Activated T-cell treated with anti-CD3 and anti-CD28 coated beads, Interleukin-2, amount 50 U/mL, for 72 hours (primary cell): ENCODE results near the gene GTF3C6. TPM values are rescaled to one million over a fixed set of nuclear protein-coding genes. Genes with fewer than 3 reads are reported as not detected.

Experiments
- ATAC-seq, 2 donors: fragments of 150-1000 bp; cut with Tn5 transposase; replicated peaks in 1 of 2; 2 replicates each; pipeline ENCODE4 v1.10.0; 2021; ENCODE audit warnings: moderate library complexity in 2 of 2, mild to moderate bottlenecking in 1 of 2
- DNase-seq, 2 donors: peaks; one replicate each; pipeline ENCODE4 v3.0.0; 2021 to 2022; ENCODE audit warnings: mixed read lengths in 1 of 2
- H3K27ac Mint-ChIP-seq: one replicate; pipeline ENCODE4 v1.8.0; 2022; ENCODE audit warnings: mild to moderate bottlenecking, moderate library complexity, mixed read lengths
- H3K27me3 Mint-ChIP-seq: one replicate; pipeline ENCODE4 v1.8.0; 2022; ENCODE audit warnings: low read depth, mixed read lengths
- H3K36me3 Mint-ChIP-seq, 2 donors: one replicate each; pipeline ENCODE4 v1.8.0; 2022; ENCODE audit warnings: mixed read lengths in 2 of 2, mild to moderate bottlenecking in 1 of 2; ENCODE audit not compliant: insufficient read depth in 2 of 2
- H3K4me1 Mint-ChIP-seq: one replicate; pipeline ENCODE4 v1.8.0; 2022; ENCODE audit warnings: low read depth, mixed read lengths
- H3K4me3 Mint-ChIP-seq, 2 donors: one replicate each; pipeline ENCODE4 v1.8.0; 2022; ENCODE audit warnings: mild to moderate bottlenecking in 2 of 2, mixed read lengths in 2 of 2, moderate library complexity in 2 of 2
- H3K9me3 Mint-ChIP-seq, 2 donors: one replicate each; pipeline ENCODE4 v1.8.0; 2022; ENCODE audit warnings: mixed read lengths in 2 of 2
- total RNA-seq, 2 donors: library from RNA; stranded (reverse); gene quantifications; one replicate each; pipeline ENCODE4 v1.2.3, GENCODE V29; 2022

The GTF3C6 gene, protein sequence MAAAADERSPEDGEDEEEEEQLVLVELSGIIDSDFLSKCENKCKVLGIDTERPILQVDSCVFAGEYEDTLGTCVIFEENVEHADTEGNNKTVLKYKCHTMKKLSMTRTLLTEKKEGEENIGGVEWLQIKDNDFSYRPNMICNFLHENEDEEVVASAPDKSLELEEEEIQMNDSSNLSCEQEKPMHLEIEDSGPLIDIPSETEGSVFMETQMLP
- total RNA-seq, result 10 to 100 TPM; 62.3 to 67.6 TPM

DNA sequence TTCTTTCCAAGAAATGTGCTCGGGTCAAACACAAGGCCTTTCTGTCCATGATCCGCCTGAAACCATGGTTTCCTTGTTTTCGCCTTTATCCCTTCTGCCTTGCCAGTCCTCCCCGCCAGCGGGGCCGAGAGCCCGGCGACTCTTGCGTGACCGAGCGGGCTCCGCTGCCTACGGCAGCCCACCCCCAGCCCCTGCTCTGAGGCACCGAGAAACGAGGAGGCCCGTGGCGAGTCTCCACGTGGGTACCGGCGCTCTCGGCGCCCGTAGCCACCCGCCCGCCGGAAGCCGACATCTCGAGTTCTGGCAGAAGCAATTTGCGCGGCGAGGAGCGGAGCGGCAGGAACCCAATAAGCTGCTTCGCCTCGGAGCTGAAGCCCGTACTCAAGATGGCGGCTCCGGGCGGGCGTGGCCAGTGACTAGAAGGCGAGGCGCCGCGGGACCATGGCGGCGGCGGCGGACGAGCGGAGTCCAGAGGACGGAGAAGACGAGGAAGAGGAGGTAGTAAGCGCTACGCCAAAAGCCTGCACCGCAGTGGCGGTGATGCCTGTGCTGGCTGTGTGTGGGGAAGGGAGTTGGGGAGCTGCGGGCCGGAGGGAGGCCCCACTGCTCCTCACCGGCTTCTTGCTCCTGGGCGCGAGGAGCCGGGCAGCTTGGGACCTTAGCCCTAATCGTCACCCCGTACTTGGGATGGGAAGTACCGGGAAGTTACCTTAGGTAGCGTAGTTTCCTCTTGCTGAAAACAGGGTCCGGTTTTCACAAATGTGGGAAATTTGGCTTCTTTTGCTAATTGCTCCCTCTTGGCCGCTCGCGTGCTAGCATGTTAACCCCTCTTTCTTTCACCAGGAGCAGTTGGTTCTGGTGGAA lies at the start of gene GTF3C6:
GTF3C6 (plus strand) TSS at position 378 of the 864 bp plus-strand sequence; CDS start at position 442, 64 bp downstream.
- peak; percentile 98 to 99 for ATAC-seq
- Mint-ChIP-seq H3K27ac (peak within 1 kb of the TSS; percentile 98), H3K9me3 (no peaks in the 10 kb centered on the region), H3K4me3 (peak within 1 kb of the TSS; percentile 88 to 98), H3K27me3 (no peaks in the 10 kb centered on the region), H3K36me3 (peaks cover 8 to 18% of the 10 kb centered on the region in 2 donors), H3K4me1 (peaks cover 19% of the 10 kb centered on the region)
- DNase-seq, result peak; percentile 94 to 96

DNA sequence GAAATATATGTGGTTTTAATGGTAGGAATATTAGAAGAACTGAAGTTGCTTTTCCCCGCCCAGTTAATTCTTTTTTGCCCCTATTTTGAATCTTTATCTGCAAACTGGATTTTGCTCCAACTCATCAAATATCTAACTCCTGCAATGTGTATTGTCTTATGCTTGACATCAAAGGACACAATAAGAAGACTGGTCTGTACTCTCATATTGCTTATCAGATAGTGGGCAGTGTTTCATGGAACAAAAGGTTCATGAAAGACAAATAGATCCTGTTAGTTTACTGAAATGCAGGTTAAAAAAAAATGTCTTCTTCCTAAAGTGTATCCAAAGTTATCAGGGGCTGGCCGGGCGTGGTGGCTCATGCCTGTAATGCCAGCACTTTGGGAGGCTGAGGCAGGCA lies 27.7 kb upstream of the GTF3C6 start:
- H3K4me1 Mint-ChIP-seq, result peaks cover 7% of the 10 kb centered on the region
- DNase-seq (no peak), ATAC-seq (no peak)
- no peaks in the 10 kb centered on the region for H3K9me3 Mint-ChIP-seq
- H3K4me3 Mint-ChIP-seq, result no peak overlapping the region
- no peak overlapping the region for H3K27ac Mint-ChIP-seq
- no peaks in the 10 kb centered on the region for H3K27me3 Mint-ChIP-seq
- no peaks in the 10 kb centered on the region for H3K36me3 Mint-ChIP-seq

DNA sequence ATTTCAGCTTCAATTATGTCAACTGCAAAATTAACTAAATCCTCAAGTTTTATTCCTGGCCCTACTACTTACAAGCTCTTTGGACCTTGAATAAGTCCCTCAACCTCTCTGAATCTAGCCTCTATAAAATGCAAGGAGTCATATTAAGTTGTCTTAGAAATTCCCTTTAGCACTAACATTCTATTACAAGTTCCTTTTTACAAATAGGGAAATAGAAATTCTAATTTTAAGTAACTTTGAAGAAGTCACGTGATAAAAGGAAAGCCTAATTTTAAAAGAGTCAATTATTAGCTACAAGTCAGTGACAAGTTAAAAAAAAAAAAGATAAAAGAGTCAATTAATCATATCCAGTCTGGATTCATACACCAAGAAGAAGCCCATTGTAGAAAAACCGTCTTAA lies 24.6 kb upstream of the GTF3C6 start:
- no peak for ATAC-seq
- no peaks in the 10 kb centered on the region for H3K27me3 Mint-ChIP-seq
- H3K27ac Mint-ChIP-seq, result no peak overlapping the region
- DNase-seq, result no peak
- no peaks in the 10 kb centered on the region for H3K36me3 Mint-ChIP-seq
- H3K9me3 Mint-ChIP-seq, result no peaks in the 10 kb centered on the region
- H3K4me3 Mint-ChIP-seq, result no peak overlapping the region
- peaks cover 7% of the 10 kb centered on the region for H3K4me1 Mint-ChIP-seq

DNA sequence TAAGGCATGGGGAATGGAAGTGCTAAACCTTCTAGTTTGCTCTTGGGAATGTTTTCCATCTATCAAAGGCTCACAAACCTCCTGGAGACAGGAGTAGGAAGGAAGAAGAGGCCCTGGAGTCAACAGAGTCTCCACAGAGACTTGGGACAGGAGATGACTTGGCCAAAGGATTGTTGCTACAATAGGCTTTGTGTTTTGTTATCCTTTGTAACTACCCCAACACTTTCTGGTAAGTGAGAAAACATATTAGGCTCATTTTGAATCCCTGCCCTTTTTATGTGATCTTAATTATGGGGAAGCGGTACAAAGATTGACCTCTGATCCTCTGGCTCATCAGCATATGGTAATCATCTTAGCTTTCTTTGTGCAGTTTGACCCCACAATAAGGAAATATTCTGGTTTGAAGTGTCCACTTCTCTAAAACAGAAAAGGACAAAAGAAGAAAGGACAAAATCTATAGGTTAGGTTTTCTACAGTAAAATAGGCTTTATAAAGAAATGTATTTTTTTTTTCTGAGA lies 24.1 kb upstream of the GTF3C6 start:
- H3K4me1 Mint-ChIP-seq, result peaks cover 12% of the 10 kb centered on the region
- no peaks in the 10 kb centered on the region for H3K27me3 Mint-ChIP-seq
- no peaks in the 10 kb centered on the region for H3K36me3 Mint-ChIP-seq
- DNase-seq, result no peak
- no peak overlapping the region for H3K27ac Mint-ChIP-seq
- H3K9me3 Mint-ChIP-seq, result no peaks in the 10 kb centered on the region
- no peak overlapping the region for H3K4me3 Mint-ChIP-seq
- ATAC-seq, result no peak

DNA sequence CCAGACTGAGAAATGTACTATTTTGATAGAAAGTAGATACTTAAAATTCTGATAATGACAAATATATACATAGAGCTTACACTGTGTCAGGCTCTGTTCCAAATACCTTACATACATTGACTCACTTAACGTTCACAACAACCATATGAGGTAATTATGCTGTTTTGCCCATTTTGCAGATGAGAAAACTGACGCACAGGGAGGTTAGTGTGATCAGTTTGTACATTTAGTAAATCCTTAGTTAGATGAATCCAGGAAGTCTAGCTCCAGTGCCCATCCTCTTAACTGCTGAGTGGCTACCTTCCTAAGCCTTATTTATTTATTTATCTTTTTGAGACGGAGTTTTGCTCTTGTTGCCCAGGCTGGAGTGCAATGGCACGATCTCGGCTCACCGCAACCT lies 23.3 kb upstream of the GTF3C6 start:
- no peak overlapping the region for H3K4me3 Mint-ChIP-seq
- peaks cover 9% of the 10 kb centered on the region for H3K4me1 Mint-ChIP-seq
- H3K27me3 Mint-ChIP-seq, result no peaks in the 10 kb centered on the region
- H3K27ac Mint-ChIP-seq, result no peak overlapping the region
- no peaks in the 10 kb centered on the region for H3K36me3 Mint-ChIP-seq
- ATAC-seq (no peak), DNase-seq (no peak)
- no peaks in the 10 kb centered on the region for H3K9me3 Mint-ChIP-seq

DNA sequence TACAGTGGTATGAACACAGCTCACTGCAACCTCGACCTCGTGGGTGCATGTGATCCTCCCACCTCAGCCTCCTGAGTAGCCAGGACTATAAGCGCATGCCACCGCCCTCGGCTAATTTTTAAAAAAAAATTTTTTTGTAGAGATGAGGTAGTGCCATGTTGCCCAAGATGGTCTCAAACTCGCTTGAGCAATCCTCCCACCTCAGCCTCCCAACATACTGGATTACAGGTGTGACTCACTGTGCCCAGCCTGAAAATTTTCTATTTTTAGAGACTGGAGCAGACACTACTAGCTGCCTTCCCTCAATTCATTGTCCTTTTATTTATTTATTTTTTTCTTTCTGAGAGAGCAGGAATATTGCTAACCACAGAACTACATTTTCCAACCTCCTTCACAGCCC lies 20.3 kb upstream of the GTF3C6 start:
- H3K4me1 Mint-ChIP-seq, result peaks cover 6% of the 10 kb centered on the region
- H3K27me3 Mint-ChIP-seq, result no peaks in the 10 kb centered on the region
- H3K9me3 Mint-ChIP-seq, result no peaks in the 10 kb centered on the region
- DNase-seq (no peak), ATAC-seq (no peak)
- no peak overlapping the region for H3K27ac Mint-ChIP-seq
- H3K4me3 Mint-ChIP-seq, result no peak overlapping the region
- H3K36me3 Mint-ChIP-seq, result no peaks in the 10 kb centered on the region

DNA sequence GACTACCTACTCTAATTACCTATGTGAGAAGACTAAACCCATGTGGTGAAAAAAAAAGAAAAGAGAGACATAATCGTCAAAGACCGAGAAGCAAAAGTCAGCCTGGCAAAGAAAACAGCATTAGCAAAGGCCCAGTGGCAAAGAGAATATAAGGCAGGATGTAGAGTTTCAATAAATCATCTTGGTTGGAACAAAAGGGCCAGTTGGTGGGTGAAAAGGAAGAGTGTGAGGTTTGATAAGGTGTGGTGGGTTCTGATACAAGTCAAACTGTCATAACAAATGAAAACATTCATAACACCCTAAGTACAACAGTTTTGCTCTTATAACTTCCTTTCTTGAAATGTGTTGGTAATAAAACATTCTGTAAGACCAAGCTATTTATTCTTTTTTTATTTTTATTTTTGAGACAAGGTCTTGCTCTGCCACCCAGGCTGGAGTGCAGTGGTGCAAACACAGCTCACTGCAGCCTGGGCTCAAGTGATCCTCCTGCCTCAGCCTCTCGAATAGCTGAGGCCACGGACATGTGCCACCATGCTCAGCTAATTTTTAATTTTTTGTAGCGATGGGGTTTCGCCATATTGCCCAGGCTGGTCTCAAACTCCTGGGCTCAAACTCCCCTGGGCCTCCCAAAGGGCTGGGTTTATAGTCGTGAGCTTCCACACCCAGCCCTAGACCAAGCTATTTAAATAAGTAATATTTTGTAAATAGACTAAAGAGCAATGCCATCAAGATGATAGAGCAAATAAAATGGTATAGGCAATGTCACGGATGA lies 18.9 kb upstream of the GTF3C6 start:
- DNase-seq (no peak), ATAC-seq (peak; percentile 44 to 60)
- no peaks in the 10 kb centered on the region for H3K27me3 Mint-ChIP-seq
- H3K36me3 Mint-ChIP-seq, result no peaks in the 10 kb centered on the region
- no peaks in the 10 kb centered on the region for H3K9me3 Mint-ChIP-seq
- H3K4me3 Mint-ChIP-seq, result no peak overlapping the region
- peaks cover 14% of the 10 kb centered on the region for H3K4me1 Mint-ChIP-seq
- H3K27ac Mint-ChIP-seq, result no peak overlapping the region

DNA sequence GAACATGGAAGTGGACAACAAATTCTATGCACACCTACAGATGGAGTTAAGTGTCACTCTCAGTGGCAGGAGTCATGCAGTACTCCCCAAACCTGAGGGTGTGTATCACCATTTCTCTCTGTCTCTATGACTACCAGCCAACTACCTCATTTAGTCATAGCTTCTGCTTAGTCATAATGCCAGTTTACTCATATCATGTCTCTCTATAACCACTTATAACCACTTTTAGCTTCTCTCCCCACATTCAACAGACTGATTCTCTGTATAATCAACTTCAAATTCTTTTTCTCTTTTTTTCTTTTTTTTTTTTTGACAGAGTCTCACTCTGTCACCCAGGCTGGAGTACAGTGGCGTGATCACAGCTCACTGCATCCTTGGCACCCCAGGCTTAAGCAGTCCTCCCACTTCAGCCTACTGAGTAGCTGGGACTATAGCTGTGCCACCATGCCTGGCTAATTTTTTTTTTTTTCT lies 13.8 kb upstream of the GTF3C6 start:
- H3K27me3 Mint-ChIP-seq, result no peaks in the 10 kb centered on the region
- DNase-seq (peak; percentile 55 to 65), ATAC-seq (peak; percentile 99)
- H3K36me3 Mint-ChIP-seq, result no peaks in the 10 kb centered on the region
- peak overlapping the region; percentile 18 for H3K27ac Mint-ChIP-seq
- H3K4me3 Mint-ChIP-seq, result peak overlapping the region; percentile 4 to 52
- H3K9me3 Mint-ChIP-seq, result no peaks in the 10 kb centered on the region
- H3K4me1 Mint-ChIP-seq, result peaks cover 13% of the 10 kb centered on the region

DNA sequence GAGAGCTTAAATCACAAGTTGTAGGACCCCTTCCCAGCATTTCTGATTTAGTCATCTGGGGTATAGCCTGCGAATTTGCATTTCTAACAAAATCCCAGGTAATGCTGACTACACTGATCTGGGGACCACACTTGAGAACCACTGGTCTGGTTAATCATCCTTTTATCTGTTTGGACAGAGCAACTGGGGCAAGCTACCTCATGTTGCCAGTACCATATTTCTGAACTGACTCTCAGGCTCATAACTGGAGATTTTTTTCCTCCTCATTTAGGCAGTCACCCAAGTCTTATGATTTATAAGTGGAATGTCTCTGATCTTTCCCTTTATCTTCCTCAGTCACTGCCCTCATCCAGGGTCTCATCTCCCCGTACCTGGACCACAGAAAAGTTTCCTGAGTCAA lies 12.0 kb upstream of the GTF3C6 start:
- Mint-ChIP-seq H3K9me3 (no peaks in the 10 kb centered on the region), H3K4me3 (no peak overlapping the region), H3K27me3 (no peaks in the 10 kb centered on the region), H3K4me1 (peaks cover 13% of the 10 kb centered on the region), H3K27ac (no peak overlapping the region), H3K36me3 (no peaks in the 10 kb centered on the region)
- DNase-seq (no peak), ATAC-seq (no peak)

DNA sequence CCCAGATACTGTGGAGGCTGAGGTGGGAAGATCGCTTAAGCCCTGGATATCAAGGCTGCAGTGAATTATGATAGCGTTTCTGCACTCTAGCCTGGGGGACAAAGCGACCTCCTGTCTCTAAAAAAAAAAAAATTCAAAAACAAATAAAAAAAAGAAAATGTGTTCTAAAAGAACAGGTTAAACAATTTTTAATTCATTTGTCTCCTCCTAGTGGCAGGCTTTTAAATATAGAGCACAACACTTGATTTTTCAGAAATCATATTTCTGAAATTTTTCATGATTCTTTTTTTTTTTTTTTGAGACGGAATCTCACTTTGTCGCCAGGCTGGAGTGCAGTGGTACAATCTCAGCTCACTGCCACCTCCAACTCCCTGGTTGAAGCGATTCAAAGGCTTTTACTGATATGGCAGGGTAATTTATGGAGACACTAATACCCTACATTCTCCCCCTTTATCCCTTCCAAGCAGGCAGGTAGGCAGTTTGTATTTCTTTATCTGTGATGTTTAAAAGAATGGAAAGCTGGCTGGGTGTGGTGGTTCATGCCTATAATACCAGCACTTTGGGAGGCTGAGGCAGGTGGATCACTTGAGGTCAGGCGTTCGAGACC lies 8.7 kb upstream of the GTF3C6 start:
- H3K36me3 Mint-ChIP-seq, result no peaks in the 10 kb centered on the region

DNA sequence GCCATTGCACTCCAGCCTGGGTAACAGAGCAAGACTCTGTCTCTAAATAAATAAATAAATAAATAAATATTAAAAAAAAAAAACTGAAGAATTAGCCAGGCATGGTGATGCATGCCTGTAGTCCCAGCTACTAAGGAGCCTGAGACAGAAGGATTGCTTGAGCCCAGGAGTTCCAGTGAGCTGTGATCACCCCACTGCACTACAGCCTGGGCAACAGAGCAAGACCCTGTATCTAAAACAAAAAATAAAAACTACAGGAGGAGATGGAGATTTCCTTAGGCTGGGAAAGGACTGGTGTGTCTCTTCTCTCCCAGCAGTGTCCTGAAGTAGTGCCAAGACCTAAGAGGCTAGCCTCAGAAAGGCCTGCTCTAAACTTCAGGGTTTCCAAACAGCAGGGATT lies 8.1 kb upstream of the GTF3C6 start:
- H3K27me3 Mint-ChIP-seq, result no peaks in the 10 kb centered on the region
- no peaks in the 10 kb centered on the region for H3K36me3 Mint-ChIP-seq
- no peak overlapping the region for H3K27ac Mint-ChIP-seq
- H3K4me1 Mint-ChIP-seq, result no peaks in the 10 kb centered on the region
- DNase-seq (no peak), ATAC-seq (no peak)
- no peak overlapping the region for H3K4me3 Mint-ChIP-seq
- H3K9me3 Mint-ChIP-seq, result no peaks in the 10 kb centered on the region

More for the DNA sequence above, 8.7 kb upstream of the GTF3C6 start:
- no peak overlapping the region for H3K4me3 Mint-ChIP-seq
- H3K27ac Mint-ChIP-seq, result no peak overlapping the region
- ATAC-seq, result no peak
- H3K4me1 Mint-ChIP-seq, result peaks cover 5% of the 10 kb centered on the region
- DNase-seq, result no peak
- no peaks in the 10 kb centered on the region for H3K9me3 Mint-ChIP-seq
- no peaks in the 10 kb centered on the region for H3K27me3 Mint-ChIP-seq

DNA sequence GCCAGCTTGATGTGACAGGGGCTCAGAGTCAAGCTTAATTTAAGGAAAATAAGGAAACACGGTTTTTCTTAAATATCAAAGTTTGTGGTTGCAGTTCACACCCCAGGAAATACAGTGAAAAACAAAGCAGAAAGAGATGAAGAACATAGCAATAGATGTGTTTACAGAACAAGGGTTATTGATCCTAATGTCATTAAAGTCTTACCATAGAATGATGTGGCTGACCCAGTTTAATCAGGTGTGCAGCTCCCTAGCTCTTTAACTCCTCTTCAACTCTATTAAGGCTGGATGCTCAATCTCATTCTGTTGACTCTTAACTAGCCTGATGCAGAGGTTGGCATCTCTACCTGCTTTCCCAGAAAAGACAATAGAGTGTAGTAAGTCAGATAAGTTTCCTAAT lies 7.5 kb upstream of the GTF3C6 start:
- DNase-seq (no peak), ATAC-seq (no peak)
- no peaks in the 10 kb centered on the region for H3K4me1 Mint-ChIP-seq
- H3K9me3 Mint-ChIP-seq, result no peaks in the 10 kb centered on the region
- no peaks in the 10 kb centered on the region for H3K36me3 Mint-ChIP-seq
- no peak overlapping the region for H3K27ac Mint-ChIP-seq
- H3K4me3 Mint-ChIP-seq, result no peak overlapping the region
- no peaks in the 10 kb centered on the region for H3K27me3 Mint-ChIP-seq
